ENCODE measurements around the gene SPATC1L. TPM values are rescaled to one million over a fixed set of nuclear protein-coding genes. Genes with fewer than 3 reads are reported as not detected.

SPATC1L gene
- polyA plus RNA-seq, 3 donors: 3.3 to 6.7 (median 5.8) TPM

- intact Hi-C loops (cut with micrococcal nuclease): no loop called here
- Mint-ChIP-seq H3K27me3 (ENCODE audit: low read depth in 3 of 3) (peaks cover 0 to 5% (median 0%) of the 10 kb centered on the region in 3 donors), H3K36me3 (no peaks in the 10 kb centered on the region), H3K9me3 (peaks cover 0 to 6% (median 0%) of the 10 kb centered on the region in 7 donors), H3K4me1 (no peaks in the 10 kb centered on the region), H3K27ac (no peak overlapping the region), H3K4me3 (no peak overlapping the region)
- Histone ChIP-seq H3K4me2 (replicated peaks; ENCODE audit: extremely low read depth, low read length, poor library complexity, severe bottlenecking) (no peak overlapping the region), H4K20me1 (ENCODE audit: insufficient read depth, low read length) (no peaks in the 10 kb centered on the region), H3K9ac (ENCODE audit: insufficient read depth, low read length, poor library complexity, severe bottlenecking) (no peak overlapping the region), H3K36me3 (replicated peaks in 1 of 2; ENCODE audit: control insufficient read depth in 1 of 2, insufficient read depth in 2 of 2, low read length in 2 of 2) (no peaks in the 10 kb centered on the region), H3K27ac (ENCODE audit: low read depth in 1 of 2, low read length in 2 of 2) (no peak overlapping the region), H2AFZ (ENCODE audit: insufficient read depth, low read depth, low read length, poor library complexity, severe bottlenecking) (no peak overlapping the region), H3K4me1 (ENCODE audit: control insufficient read depth in 1 of 2, insufficient read depth in 2 of 2, low read length in 2 of 2) (no peaks in the 10 kb centered on the region), H3K79me2 (ENCODE audit: insufficient read depth, low read length) (no peaks in the 10 kb centered on the region), H3K4me3 (replicated peaks in 1 of 3; ENCODE audit: low read depth in 2 of 3, low read length in 3 of 3) (no peak overlapping the region), H3K27me3 (ENCODE audit: control insufficient read depth in 2 of 2, insufficient read depth in 2 of 2, low read length in 2 of 2) (no peaks in the 10 kb centered on the region), H3K9me3 (replicated peaks in 1 of 2; ENCODE audit: control insufficient read depth in 1 of 2, insufficient read depth in 1 of 2, low read length in 2 of 2) (no peaks in the 10 kb centered on the region)
- no peak for TF ChIP-seq CTCF (IDR thresholded peaks at IDR 0.05)
- DNase-seq: no peak
- 91% methylated on average over 22 of the region's 27 CpGs for WGBS (ENCODE audit: insufficient coverage)
These were observed 54.2 kb downstream of the SPATC1L start for GRCh38 chr21:46129846-46130651.

- no peak overlapping the region for H3K4me3 Mint-ChIP-seq
- H3K4me1 ChIP-seq (ENCODE audit: control insufficient read depth in 1 of 2, insufficient read depth in 2 of 2, low read length in 2 of 2): no peaks in the 10 kb centered on the region
- H3K4me3 ChIP-seq (replicated peaks in 1 of 3; ENCODE audit: low read depth in 2 of 3, low read length in 3 of 3): no peak overlapping the region
- no peak overlapping the region for H2AFZ ChIP-seq (ENCODE audit: insufficient read depth, low read depth, low read length, poor library complexity, severe bottlenecking)
- H3K9me3 ChIP-seq (replicated peaks in 1 of 2; ENCODE audit: control insufficient read depth in 1 of 2, insufficient read depth in 1 of 2, low read length in 2 of 2): no peaks in the 10 kb centered on the region
- no peaks in the 10 kb centered on the region for H3K4me1 Mint-ChIP-seq
- H3K27ac ChIP-seq (ENCODE audit: low read depth in 1 of 2, low read length in 2 of 2): no peak overlapping the region
- no peaks in the 10 kb centered on the region for H3K79me2 ChIP-seq (ENCODE audit: insufficient read depth, low read length)
- H3K27me3 Mint-ChIP-seq (ENCODE audit: low read depth in 3 of 3): peaks cover 0 to 5% (median 0%) of the 10 kb centered on the region in 3 donors
- H3K36me3 ChIP-seq (replicated peaks in 1 of 2; ENCODE audit: control insufficient read depth in 1 of 2, insufficient read depth in 2 of 2, low read length in 2 of 2): no peaks in the 10 kb centered on the region
- no peaks in the 10 kb centered on the region for H3K27me3 ChIP-seq (ENCODE audit: control insufficient read depth in 2 of 2, insufficient read depth in 2 of 2, low read length in 2 of 2)
- H3K27ac Mint-ChIP-seq: no peak overlapping the region
- WGBS (ENCODE audit: insufficient coverage): 96% methylated on average over 40 of the region's 45 CpGs
- DNase-seq: no peak
- H3K9ac ChIP-seq (ENCODE audit: insufficient read depth, low read length, poor library complexity, severe bottlenecking): no peak overlapping the region
- no peak for TF ChIP-seq CTCF (IDR thresholded peaks at IDR 0.05)
- H3K4me2 ChIP-seq (replicated peaks; ENCODE audit: extremely low read depth, low read length, poor library complexity, severe bottlenecking): no peak overlapping the region
- peaks cover 0 to 8% (median 0%) of the 10 kb centered on the region in 7 donors for H3K9me3 Mint-ChIP-seq
- no peaks in the 10 kb centered on the region for H4K20me1 ChIP-seq (ENCODE audit: insufficient read depth, low read length)
- H3K36me3 Mint-ChIP-seq: no peaks in the 10 kb centered on the region
- intact Hi-C loops (cut with micrococcal nuclease): no loop called here
These were observed 55.2 kb downstream of the SPATC1L start for GRCh38 chr21:46128933-46129571.

Measured in CD14-positive monocyte (primary cell).